ENCODE results near the gene INTS3.

DNA sequence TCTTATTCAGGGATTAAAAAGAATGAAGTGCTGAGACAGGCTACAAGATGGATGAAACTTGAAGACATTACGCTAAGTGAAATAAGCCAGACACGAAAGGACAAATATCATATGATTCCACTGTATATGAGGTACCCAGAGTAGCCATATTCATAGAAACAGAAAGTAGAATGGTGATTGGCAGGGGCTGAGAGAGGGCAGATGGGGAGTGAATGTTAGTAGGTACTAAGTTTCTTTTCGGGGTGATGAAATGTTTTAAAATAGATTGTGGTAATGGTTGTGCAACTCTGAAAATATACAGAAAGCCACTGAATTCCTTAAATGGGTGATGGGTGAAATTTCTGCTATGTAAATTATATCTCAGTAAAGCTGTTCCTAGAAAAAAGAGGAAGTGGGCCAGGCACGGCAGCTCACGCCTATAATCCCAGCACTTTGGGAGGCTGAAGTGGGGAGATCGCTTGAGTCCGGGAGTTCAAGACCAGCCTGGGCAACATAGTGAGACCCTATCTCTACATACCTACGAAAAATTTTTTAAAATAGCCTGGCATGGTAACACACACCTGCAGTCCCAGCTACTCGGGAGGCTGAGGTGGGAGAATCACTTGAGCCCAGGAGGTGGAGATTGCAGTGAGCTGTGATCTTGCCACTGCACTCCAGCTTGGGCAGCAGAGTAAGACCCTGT lies 63.3 kb downstream of the INTS3 start:
- TF ChIP-seq, protein P1, sequence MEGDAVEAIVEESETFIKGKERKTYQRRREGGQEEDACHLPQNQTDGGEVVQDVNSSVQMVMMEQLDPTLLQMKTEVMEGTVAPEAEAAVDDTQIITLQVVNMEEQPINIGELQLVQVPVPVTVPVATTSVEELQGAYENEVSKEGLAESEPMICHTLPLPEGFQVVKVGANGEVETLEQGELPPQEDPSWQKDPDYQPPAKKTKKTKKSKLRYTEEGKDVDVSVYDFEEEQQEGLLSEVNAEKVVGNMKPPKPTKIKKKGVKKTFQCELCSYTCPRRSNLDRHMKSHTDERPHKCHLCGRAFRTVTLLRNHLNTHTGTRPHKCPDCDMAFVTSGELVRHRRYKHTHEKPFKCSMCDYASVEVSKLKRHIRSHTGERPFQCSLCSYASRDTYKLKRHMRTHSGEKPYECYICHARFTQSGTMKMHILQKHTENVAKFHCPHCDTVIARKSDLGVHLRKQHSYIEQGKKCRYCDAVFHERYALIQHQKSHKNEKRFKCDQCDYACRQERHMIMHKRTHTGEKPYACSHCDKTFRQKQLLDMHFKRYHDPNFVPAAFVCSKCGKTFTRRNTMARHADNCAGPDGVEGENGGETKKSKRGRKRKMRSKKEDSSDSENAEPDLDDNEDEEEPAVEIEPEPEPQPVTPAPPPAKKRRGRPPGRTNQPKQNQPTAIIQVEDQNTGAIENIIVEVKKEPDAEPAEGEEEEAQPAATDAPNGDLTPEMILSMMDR (IDR thresholded peaks at IDR 0.05) = no peak
- TF ChIP-seq EZH2phosphoT487 (IDR thresholded peaks at IDR 0.05) = no peak

Data from neural progenitor cell (in vitro differentiated cells).